Loucy (cell line): Measurements from ENCODE around the gene F2RL3.

Experiments
- H2AFZ ChIP-seq: fragments of 200-600 bp; sonication (generic); 2 replicates; pipeline ENCODE4 v1.6.0; 2016; ENCODE audit warnings: antibody characterized with exemption, mild to moderate bottlenecking, low read length, moderate library complexity
- H3F3A ChIP-seq: fragments of 200-600 bp; 2 replicates; pipeline ENCODE4 v1.6.0; 2016; ENCODE audit warnings: antibody characterized with exemption, low read depth, mild to moderate bottlenecking
- H3K27me3 ChIP-seq: fragments of 200-600 bp; sonication (generic); 2 replicates; pipeline ENCODE4 v1.6.1; 2014; ENCODE audit warnings: low read length, mild to moderate bottlenecking; ENCODE audit not compliant: insufficient read depth, poor library complexity, severe bottlenecking
- H3K36me3 ChIP-seq: fragments of 200-600 bp; sonication (generic); 2 replicates; pipeline ENCODE4 v1.6.1; 2016; ENCODE audit warnings: low read length; ENCODE audit not compliant: insufficient read depth
- H3K4me1 ChIP-seq: fragments of 200-600 bp; sonication (generic); 2 replicates; pipeline ENCODE4 v1.5.1; 2014; ENCODE audit warnings: low read length, mild to moderate bottlenecking; ENCODE audit not compliant: insufficient read depth, poor library complexity, severe bottlenecking
- H3K4me2 ChIP-seq: fragments of 200-600 bp; sonication (generic); 2 replicates; pipeline ENCODE4 v1.6.0; 2014; ENCODE audit warnings: antibody characterized with exemption, low read length, low read depth, mild to moderate bottlenecking; ENCODE audit not compliant: poor library complexity, severe bottlenecking
- H3K4me3 ChIP-seq: fragments of 200-600 bp; sonication (generic); 2 replicates; pipeline ENCODE4 v1.5.1; 2014; ENCODE audit warnings: low read length, mild to moderate bottlenecking, mixed read lengths; ENCODE audit not compliant: poor library complexity, severe bottlenecking
- H3K79me2 ChIP-seq: fragments of 200-600 bp; sonication (generic); 2 replicates; pipeline ENCODE4 v1.6.1; 2014; ENCODE audit warnings: low read length; ENCODE audit not compliant: insufficient read depth
- H3K9ac ChIP-seq: fragments of 200-600 bp; sonication (generic); 2 replicates; pipeline ENCODE4 v1.6.0; 2014; ENCODE audit warnings: mild to moderate bottlenecking, low read depth, low read length, moderate library complexity; ENCODE audit not compliant: poor library complexity, severe bottlenecking
- H3K9me2 ChIP-seq: fragments of 200-600 bp; sonication (generic); replicated peaks from 2 replicates; pipeline ENCODE4 v1.6.1; 2016; ENCODE audit warnings: low read depth, low read length, mixed read lengths
- H3K9me3 ChIP-seq: fragments of 200-600 bp; sonication (generic); 2 replicates; pipeline ENCODE4 v1.6.1; 2014; ENCODE audit warnings: mild to moderate bottlenecking, antibody characterized with exemption, low read length, low read depth; ENCODE audit not compliant: insufficient read depth
- H4K20me1 ChIP-seq: fragments of 200-600 bp; sonication (generic); 2 replicates; pipeline ENCODE4 v1.6.0; 2014; ENCODE audit warnings: antibody characterized with exemption, low read length, mild to moderate bottlenecking; ENCODE audit not compliant: insufficient read depth, poor library complexity, severe bottlenecking
- EZH2phosphoT487 ChIP-seq: fragments of 200-600 bp; IDR thresholded peaks from 2 replicates; pipeline ENCODE4 v1.6.1; 2018; ENCODE audit warnings: antibody characterized with exemption, mild to moderate bottlenecking, moderate library complexity, borderline replicate concordance
- TF ChIP-seq, protein P1 (sequence below): fragments of 200-600 bp; sonication (generic); conservative IDR thresholded peaks from 2 replicates; pipeline ENCODE4 v1.5.1; 2014; ENCODE audit warnings: mild to moderate bottlenecking, antibody characterized with exemption, low read length

Gene F2RL3

DNA sequence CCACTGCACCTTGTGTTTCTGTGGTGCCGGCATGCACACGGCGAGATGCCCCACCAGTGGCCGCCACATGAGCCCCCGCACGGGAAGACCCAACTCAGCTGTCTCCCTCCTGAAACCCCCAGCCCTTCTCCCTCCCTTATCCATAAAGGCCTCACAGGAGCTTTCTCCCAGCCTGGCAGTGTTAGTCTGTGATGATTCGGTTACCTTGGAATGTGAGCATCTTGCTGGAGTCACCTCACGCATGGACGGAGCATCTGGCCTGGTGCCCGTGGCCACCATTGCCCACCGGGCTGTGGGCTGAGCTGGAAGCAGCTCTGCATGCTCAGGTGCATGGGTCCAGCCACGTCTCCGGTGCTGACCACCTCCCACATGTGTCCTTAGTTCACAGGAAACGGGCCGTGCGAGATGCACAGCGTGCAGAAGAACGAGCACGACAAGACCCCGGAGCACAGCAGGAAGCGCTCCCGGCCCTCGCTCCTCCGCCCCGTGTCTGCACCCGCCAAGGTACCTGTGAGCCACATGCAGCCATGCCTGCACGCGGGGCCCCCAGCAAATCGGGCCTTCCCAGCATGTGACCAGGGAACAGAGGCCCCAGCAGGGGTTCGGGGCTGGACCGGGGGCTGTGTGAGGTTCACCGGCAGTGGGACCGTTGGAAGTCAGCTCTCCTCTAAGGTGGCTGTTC, 37.6 kb upstream of the F2RL3 start:
- Histone ChIP-seq H3K79me2 (no peaks in the 10 kb centered on the region), H4K20me1 (no peaks in the 10 kb centered on the region), H2AFZ (no peak overlapping the region), H3K4me1 (no peaks in the 10 kb centered on the region), H3K9ac (no peak overlapping the region), H3K4me2 (no peak overlapping the region), H3K9me2 (no peaks in the 10 kb centered on the region), H3K9me3 (no peaks in the 10 kb centered on the region), H3K36me3 (peaks cover 75% of the 10 kb centered on the region; the same call in 1 of the 2 replicates), H3K4me3 (no peak overlapping the region), H3F3A (no peaks in the 10 kb centered on the region), H3K27me3 (no peaks in the 10 kb centered on the region)
- TF ChIP-seq EZH2phosphoT487: no peak
- TF ChIP-seq, protein P1, sequence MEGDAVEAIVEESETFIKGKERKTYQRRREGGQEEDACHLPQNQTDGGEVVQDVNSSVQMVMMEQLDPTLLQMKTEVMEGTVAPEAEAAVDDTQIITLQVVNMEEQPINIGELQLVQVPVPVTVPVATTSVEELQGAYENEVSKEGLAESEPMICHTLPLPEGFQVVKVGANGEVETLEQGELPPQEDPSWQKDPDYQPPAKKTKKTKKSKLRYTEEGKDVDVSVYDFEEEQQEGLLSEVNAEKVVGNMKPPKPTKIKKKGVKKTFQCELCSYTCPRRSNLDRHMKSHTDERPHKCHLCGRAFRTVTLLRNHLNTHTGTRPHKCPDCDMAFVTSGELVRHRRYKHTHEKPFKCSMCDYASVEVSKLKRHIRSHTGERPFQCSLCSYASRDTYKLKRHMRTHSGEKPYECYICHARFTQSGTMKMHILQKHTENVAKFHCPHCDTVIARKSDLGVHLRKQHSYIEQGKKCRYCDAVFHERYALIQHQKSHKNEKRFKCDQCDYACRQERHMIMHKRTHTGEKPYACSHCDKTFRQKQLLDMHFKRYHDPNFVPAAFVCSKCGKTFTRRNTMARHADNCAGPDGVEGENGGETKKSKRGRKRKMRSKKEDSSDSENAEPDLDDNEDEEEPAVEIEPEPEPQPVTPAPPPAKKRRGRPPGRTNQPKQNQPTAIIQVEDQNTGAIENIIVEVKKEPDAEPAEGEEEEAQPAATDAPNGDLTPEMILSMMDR: no peak

DNA sequence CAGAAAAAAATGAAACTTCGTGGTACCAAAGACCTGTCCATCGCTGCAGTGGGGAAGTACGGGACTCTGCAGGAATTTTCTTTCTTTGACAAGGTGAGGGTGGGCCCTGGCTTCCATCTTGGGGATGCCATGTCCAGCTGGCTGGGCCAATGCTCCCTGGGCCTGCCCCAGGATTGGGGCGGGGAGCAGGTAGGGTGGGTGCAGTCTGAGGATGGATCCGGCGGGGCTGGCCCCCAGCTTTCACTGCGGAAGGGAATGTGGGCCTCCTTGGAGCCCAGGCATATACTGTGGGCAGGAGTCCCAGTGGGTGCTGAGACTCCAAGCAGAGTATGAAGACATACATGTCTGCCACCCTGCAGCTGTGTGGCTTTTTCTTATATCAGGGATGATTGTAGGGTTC, 35.7 kb upstream of the F2RL3 start:
- Histone ChIP-seq H2AFZ (no peak overlapping the region), H3F3A (no peaks in the 10 kb centered on the region), H3K9me2 (no peaks in the 10 kb centered on the region), H4K20me1 (no peaks in the 10 kb centered on the region), H3K4me3 (no peak overlapping the region), H3K27me3 (no peaks in the 10 kb centered on the region), H3K9me3 (no peaks in the 10 kb centered on the region), H3K79me2 (no peaks in the 10 kb centered on the region), H3K4me1 (no peaks in the 10 kb centered on the region), H3K9ac (no peak overlapping the region), H3K36me3 (peaks cover 56% of the 10 kb centered on the region; the same call in 1 of the 2 replicates), H3K4me2 (no peak overlapping the region)
- TF ChIP-seq, protein P1: no peak
- no peak for TF ChIP-seq EZH2phosphoT487

DNA sequence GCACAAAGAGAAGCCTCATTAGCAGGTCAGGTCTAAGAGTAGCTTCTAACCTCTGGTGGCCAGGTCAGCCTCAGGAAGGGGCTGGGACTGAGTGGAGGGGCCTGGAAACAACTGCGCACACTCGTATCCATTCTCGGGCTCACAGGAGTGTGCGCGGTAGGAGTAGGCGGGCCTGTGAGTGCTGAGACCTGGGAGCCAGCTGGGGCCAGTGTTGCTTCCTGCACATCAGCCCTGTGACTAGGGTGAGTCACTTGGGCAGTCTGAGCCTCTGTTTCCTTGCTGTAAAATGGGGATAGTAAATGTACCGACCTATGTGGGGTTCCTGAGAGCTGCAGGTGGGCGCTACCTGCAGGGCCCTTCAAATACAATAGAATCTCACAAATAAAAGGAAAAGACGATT, 32.7 kb upstream of the F2RL3 start:
- no peaks in the 10 kb centered on the region for H4K20me1 ChIP-seq
- peaks cover 34% of the 10 kb centered on the region; the same call in 1 of the 2 replicates for H3K36me3 ChIP-seq
- H3K9me3 ChIP-seq: no peaks in the 10 kb centered on the region

More for the DNA sequence above, 32.7 kb upstream of the F2RL3 start:
- no peaks in the 10 kb centered on the region for H3F3A ChIP-seq
- H3K4me2 ChIP-seq: no peak overlapping the region
- no peaks in the 10 kb centered on the region for H3K27me3 ChIP-seq
- H2AFZ ChIP-seq: no peak overlapping the region
- no peak for TF ChIP-seq EZH2phosphoT487
- TF ChIP-seq, protein P1: no peak
- H3K4me3 ChIP-seq: no peak overlapping the region
- H3K9me2 ChIP-seq: no peaks in the 10 kb centered on the region
- H3K4me1 ChIP-seq: peaks cover 4% of the 10 kb centered on the region
- H3K79me2 ChIP-seq: no peaks in the 10 kb centered on the region
- H3K9ac ChIP-seq: no peak overlapping the region
